ENCODE data around the gene KCNJ11.

The KCNJ11 gene

DNA sequence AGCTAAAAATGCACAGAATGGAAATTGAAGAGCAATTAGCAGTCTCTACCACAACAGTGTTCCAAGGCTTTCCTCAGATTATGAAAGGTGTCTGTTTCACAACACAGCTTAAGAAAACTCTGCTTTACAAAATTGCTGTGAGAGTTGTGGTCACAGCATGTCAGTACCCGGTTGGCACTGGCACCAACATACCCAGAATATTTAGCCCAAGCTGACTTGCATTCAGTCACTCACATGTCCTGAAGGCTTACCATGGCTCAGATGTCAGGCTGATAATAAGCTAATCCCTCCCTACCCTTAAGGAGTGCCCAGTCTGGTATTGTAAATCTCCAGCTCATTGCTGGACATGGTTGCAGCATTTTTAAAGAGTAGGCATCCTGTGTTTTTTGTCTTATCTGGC, 22.0 kb downstream of the KCNJ11 start:
- no peak for TF ChIP-seq RARB (CRISPR knock-in tag; IDR thresholded peaks at IDR 0.05)
- no peak for TF ChIP-seq ZC3H10 (CRISPR knock-in tag; IDR thresholded peaks at IDR 0.05)
- TF ChIP-seq TOX (CRISPR knock-in tag; IDR thresholded peaks at IDR 0.05; ENCODE audit: borderline replicate concordance): no peak
- no peak for TF ChIP-seq ARNTL (CRISPR knock-in tag; IDR thresholded peaks at IDR 0.05; ENCODE audit: borderline replicate concordance, low read depth)
- TF ChIP-seq ZFP3 (CRISPR knock-in tag; IDR thresholded peaks at IDR 0.05): no peak
- TF ChIP-seq ZFP30 (CRISPR knock-in tag; IDR thresholded peaks at IDR 0.05): no peak
- TF ChIP-seq, protein P1, sequence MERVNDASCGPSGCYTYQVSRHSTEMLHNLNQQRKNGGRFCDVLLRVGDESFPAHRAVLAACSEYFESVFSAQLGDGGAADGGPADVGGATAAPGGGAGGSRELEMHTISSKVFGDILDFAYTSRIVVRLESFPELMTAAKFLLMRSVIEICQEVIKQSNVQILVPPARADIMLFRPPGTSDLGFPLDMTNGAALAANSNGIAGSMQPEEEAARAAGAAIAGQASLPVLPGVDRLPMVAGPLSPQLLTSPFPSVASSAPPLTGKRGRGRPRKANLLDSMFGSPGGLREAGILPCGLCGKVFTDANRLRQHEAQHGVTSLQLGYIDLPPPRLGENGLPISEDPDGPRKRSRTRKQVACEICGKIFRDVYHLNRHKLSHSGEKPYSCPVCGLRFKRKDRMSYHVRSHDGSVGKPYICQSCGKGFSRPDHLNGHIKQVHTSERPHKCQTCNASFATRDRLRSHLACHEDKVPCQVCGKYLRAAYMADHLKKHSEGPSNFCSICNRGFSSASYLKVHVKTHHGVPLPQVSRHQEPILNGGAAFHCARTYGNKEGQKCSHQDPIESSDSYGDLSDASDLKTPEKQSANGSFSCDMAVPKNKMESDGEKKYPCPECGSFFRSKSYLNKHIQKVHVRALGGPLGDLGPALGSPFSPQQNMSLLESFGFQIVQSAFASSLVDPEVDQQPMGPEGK (CRISPR knock-in tag; IDR thresholded peaks at IDR 0.05; ENCODE audit: borderline replicate concordance): no peak
- no peak for TF ChIP-seq BACH2 (CRISPR knock-in tag; IDR thresholded peaks at IDR 0.05; ENCODE audit: borderline replicate concordance)
- no peak for TF ChIP-seq GLIS3 (CRISPR knock-in tag; IDR thresholded peaks at IDR 0.05)
- ATAC-seq: no peak

DNA sequence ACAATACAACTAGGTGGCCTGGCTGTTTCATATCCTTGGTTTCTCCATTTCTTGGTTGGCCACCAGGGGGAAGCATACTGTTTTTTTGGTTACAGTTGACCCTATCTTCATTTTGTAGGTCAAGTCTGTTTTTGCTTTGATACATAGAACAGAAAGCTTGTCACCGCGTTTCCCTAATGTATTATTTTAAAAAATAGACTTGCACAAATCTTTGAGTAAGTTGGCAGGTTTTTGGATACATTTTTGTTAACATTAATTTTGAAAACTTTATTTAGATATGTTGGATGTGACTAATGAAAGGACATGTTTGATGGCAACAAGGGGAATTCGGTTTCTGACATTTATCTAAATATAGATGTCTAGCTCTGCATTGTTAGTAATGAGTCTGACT, 33.9 kb downstream of the KCNJ11 start:
- TF ChIP-seq PPARA (CRISPR knock-in tag; IDR thresholded peaks at IDR 0.05; ENCODE audit: borderline replicate concordance) (no peak), ESRRG (CRISPR knock-in tag; IDR thresholded peaks at IDR 0.05) (no peak), ZNF8 (CRISPR knock-in tag; IDR thresholded peaks at IDR 0.05) (no peak), ZNF70 (CRISPR knock-in tag; IDR thresholded peaks at IDR 0.05) (no peak), BACH2 (CRISPR knock-in tag; IDR thresholded peaks at IDR 0.05; ENCODE audit: borderline replicate concordance) (no peak), TOX (CRISPR knock-in tag; IDR thresholded peaks at IDR 0.05; ENCODE audit: borderline replicate concordance) (no peak), RARB (CRISPR knock-in tag; IDR thresholded peaks at IDR 0.05) (no peak), ZNF565 (CRISPR knock-in tag; conservative IDR thresholded peaks at IDR 0.05; ENCODE audit: low read depth) (no peak), CSDC2 (CRISPR knock-in tag; IDR thresholded peaks at IDR 0.05) (no peak)
- TF ChIP-seq, protein P2, sequence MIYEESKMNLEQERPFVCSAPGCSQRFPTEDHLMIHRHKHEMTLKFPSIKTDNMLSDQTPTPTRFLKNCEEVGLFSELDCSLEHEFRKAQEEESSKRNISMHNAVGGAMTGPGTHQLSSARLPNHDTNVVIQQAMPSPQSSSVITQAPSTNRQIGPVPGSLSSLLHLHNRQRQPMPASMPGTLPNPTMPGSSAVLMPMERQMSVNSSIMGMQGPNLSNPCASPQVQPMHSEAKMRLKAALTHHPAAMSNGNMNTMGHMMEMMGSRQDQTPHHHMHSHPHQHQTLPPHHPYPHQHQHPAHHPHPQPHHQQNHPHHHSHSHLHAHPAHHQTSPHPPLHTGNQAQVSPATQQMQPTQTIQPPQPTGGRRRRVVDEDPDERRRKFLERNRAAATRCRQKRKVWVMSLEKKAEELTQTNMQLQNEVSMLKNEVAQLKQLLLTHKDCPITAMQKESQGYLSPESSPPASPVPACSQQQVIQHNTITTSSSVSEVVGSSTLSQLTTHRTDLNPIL (CRISPR knock-in tag; IDR thresholded peaks at IDR 0.05; ENCODE audit: low read depth): no peak
- TF ChIP-seq, protein P1 (CRISPR knock-in tag; IDR thresholded peaks at IDR 0.05; ENCODE audit: borderline replicate concordance): no peak
- peak; percentile 52 for ATAC-seq

DNA sequence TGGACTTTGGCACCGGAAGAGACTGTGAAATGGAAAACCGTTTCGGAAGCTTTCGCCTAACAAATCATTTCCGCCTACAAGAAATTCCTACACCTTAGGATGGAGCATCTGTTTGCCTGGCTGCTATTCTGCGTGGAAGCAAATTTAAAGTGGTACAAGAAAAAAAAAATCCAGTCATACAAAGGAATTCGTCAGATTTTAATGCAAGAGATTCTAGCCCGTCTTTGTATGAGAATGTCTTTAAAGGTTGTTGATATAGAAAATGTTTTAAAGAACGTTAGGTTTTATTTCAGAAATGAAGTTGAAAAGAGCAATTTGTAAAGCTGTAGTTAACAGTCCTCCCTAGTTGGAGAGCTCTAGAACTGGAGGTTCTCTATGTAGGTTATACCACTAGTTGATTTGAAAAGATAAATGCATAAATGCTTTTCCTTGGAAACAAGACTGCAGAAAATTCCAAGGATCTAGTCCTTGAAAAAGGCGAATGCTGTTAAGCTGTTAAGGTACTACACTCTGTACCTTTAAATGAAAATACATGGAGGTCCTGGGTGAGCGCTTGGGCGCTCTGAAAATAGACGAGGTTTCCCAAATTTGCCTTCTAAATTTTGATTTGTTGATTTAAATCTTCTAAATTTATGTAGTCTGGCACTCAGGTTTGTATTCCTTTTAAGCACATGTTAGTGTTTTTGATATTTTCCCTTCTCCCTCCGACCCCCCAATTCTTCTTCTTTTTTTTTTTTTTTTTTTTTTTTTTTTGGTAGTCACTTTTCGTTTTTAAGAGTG, 34.4 kb downstream of the KCNJ11 start:
- TF ChIP-seq TCF4 (CRISPR knock-in tag; IDR thresholded peaks at IDR 0.05; ENCODE audit: borderline replicate concordance) (no peak), ZNF70 (CRISPR knock-in tag; IDR thresholded peaks at IDR 0.05) (no peak), RARB (CRISPR knock-in tag; IDR thresholded peaks at IDR 0.05) (no peak), ARNTL (CRISPR knock-in tag; IDR thresholded peaks at IDR 0.05; ENCODE audit: borderline replicate concordance, low read depth) (no peak), ZFP30 (CRISPR knock-in tag; IDR thresholded peaks at IDR 0.05) (no peak), TOX (CRISPR knock-in tag; IDR thresholded peaks at IDR 0.05; ENCODE audit: borderline replicate concordance) (no peak), PPARA (CRISPR knock-in tag; IDR thresholded peaks at IDR 0.05; ENCODE audit: borderline replicate concordance) (no peak), GLIS3 (CRISPR knock-in tag; IDR thresholded peaks at IDR 0.05) (no peak), ZNF8 (CRISPR knock-in tag; IDR thresholded peaks at IDR 0.05) (no peak)
- TF ChIP-seq, protein P2 (CRISPR knock-in tag; IDR thresholded peaks at IDR 0.05; ENCODE audit: low read depth): no peak
- TF ChIP-seq, protein P3, sequence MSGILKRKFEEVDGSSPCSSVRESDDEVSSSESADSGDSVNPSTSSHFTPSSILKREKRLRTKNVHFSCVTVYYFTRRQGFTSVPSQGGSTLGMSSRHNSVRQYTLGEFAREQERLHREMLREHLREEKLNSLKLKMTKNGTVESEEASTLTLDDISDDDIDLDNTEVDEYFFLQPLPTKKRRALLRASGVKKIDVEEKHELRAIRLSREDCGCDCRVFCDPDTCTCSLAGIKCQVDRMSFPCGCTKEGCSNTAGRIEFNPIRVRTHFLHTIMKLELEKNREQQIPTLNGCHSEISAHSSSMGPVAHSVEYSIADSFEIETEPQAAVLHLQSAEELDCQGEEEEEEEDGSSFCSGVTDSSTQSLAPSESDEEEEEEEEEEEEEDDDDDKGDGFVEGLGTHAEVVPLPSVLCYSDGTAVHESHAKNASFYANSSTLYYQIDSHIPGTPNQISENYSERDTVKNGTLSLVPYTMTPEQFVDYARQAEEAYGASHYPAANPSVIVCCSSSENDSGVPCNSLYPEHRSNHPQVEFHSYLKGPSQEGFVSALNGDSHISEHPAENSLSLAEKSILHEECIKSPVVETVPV (CRISPR knock-in tag; IDR thresholded peaks at IDR 0.05): no peak
- no peak; the same call in 2 of the 3 replicates for ATAC-seq
